ENCODE results near the gene CAB39L. TPM values are rescaled to one million over a fixed set of nuclear protein-coding genes. Genes with fewer than 3 reads are reported as not detected.

Gene CAB39L
- total RNA-seq, 1 donor, result 19.9 TPM

DNA sequence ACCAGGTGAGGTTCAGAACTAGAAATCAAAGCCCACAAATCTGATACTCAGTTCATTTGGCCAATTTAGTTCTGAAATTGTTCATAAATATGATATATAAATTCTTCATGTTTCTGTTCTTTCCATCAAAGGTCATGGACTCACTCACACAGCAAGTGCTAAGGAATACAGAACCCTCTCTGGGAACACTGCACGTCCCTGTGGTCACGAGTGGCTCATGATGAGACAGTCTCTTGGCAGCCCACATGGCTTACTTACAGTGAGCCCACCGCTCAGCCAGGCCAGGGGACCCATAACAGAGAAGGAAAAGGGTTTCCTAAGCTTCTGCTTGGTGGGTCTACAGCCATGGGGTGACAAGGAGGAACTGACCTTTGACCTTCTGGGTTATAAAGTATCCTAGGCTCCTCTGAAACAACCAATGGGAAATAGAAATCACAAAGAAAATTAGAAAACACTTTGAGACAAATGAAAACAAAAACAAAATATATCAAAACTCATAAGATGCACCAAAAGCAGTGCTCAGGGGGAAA is 128.8 kb downstream of the CAB39L start:
- no peak for DNase-seq (ENCODE audit: low read depth)

DNA sequence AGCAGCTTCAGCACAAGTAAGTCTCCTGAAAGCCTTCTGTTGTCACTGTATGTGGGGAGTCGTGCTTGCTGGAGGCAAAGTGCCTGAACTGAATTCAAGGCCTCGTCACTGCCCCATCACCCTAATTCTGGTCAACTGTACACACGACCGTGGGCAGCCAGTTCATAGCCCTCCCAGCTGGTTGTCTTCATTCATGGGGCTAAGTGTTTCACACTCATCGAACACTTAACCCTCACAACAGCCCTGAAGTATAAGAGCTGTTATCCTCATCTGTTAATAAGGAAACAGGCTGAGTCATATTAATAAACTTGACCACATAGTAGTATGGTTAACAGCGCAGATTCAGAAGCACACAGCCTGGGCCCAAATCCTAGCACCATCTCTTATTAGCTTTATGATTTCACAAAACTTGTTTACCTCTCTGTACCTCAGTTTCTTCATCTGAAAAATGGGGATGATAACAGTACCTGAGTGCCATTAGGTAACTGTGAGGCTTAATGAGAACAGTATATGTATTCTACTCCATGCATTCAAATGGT is 129.5 kb downstream of the CAB39L start:
- no peak for DNase-seq (ENCODE audit: low read depth)
- TF ChIP-seq, protein P1, sequence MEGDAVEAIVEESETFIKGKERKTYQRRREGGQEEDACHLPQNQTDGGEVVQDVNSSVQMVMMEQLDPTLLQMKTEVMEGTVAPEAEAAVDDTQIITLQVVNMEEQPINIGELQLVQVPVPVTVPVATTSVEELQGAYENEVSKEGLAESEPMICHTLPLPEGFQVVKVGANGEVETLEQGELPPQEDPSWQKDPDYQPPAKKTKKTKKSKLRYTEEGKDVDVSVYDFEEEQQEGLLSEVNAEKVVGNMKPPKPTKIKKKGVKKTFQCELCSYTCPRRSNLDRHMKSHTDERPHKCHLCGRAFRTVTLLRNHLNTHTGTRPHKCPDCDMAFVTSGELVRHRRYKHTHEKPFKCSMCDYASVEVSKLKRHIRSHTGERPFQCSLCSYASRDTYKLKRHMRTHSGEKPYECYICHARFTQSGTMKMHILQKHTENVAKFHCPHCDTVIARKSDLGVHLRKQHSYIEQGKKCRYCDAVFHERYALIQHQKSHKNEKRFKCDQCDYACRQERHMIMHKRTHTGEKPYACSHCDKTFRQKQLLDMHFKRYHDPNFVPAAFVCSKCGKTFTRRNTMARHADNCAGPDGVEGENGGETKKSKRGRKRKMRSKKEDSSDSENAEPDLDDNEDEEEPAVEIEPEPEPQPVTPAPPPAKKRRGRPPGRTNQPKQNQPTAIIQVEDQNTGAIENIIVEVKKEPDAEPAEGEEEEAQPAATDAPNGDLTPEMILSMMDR (IDR thresholded peaks at IDR 0.05; ENCODE audit: insufficient read depth, low read length), result no peak
- no peak overlapping the region for H3K4me3 ChIP-seq (ENCODE audit: low read depth, low read length)

More for the DNA sequence above, 128.8 kb downstream of the CAB39L start:
- TF ChIP-seq, protein P1 (IDR thresholded peaks at IDR 0.05; ENCODE audit: insufficient read depth, low read length), result no peak
- no peak overlapping the region for H3K4me3 ChIP-seq (ENCODE audit: low read depth, low read length)

DNA sequence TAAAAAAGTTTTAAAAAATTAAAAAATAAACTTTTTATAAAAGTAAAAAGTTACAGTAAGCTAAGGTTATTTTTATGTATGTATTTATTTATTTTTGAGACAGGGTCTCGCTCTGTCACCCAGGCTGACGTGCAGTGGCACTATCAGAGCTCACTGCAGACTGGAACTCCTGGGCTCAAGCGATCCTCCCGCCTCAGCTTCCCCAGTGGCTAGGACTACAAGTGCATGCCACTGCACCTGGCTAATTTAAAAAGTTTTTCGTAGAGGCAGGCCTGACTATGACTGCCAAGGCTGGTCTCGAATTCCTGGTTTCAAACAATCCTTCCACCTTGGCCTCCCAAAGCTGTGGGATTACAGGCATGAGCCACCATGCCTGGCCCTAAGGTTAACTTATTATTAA is 132.0 kb downstream of the CAB39L start:
- DNase-seq (ENCODE audit: low read depth), result no peak
- H3K4me3 ChIP-seq (ENCODE audit: low read depth, low read length), result no peak overlapping the region
- TF ChIP-seq, protein P1 (IDR thresholded peaks at IDR 0.05; ENCODE audit: insufficient read depth, low read length), result no peak

DNA sequence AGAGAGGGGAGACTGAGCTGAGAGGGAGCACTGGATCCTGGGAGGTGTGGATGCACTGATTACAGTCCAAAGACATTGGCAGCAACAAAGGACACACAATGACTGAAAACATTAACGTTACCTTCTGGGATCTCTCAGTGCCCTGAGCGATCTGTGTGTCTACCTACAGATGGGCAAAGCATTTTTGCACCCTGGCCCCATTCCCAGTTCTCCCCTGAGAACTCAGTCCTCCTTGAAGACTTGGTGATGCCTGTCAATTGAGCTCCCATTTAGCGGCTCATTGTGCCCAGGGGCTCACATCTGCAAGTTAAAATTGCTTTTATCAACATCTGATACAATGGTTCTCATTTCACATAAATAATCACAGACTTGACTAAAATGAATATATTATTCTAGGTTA is 133.6 kb downstream of the CAB39L start:
- no peak overlapping the region for H3K4me3 ChIP-seq (ENCODE audit: low read depth, low read length)
- no peak for DNase-seq (ENCODE audit: low read depth)
- TF ChIP-seq, protein P1 (IDR thresholded peaks at IDR 0.05; ENCODE audit: insufficient read depth, low read length), result no peak

DNA sequence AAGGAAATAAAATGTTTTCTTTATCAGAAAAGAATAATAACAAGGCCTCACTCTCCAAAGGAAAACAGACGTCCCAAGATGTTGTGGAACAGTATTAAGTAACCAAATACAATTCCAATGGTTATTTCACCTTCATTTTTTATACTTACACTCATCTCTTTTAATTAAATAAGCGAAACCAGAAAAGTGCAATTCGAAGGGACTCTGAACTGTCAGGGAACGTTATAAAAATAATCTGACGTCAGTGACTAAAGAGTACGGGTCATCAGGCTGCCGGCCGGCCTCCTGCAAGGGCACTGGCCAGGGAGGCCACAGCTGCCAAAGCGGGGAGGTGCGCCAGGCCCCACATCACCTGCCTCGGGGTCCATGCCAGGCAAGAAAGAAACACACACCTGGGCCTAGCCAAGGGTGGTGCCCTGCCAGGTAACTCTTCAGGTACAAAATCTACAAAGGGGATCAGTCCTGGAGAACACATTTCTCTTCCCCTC is 134.9 kb downstream of the CAB39L start:
- DNase-seq (ENCODE audit: low read depth), result peak; percentile 30
- TF ChIP-seq, protein P1 (IDR thresholded peaks at IDR 0.05; ENCODE audit: insufficient read depth, low read length), result no peak
- H3K4me3 ChIP-seq (ENCODE audit: low read depth, low read length), result no peak overlapping the region

DNA sequence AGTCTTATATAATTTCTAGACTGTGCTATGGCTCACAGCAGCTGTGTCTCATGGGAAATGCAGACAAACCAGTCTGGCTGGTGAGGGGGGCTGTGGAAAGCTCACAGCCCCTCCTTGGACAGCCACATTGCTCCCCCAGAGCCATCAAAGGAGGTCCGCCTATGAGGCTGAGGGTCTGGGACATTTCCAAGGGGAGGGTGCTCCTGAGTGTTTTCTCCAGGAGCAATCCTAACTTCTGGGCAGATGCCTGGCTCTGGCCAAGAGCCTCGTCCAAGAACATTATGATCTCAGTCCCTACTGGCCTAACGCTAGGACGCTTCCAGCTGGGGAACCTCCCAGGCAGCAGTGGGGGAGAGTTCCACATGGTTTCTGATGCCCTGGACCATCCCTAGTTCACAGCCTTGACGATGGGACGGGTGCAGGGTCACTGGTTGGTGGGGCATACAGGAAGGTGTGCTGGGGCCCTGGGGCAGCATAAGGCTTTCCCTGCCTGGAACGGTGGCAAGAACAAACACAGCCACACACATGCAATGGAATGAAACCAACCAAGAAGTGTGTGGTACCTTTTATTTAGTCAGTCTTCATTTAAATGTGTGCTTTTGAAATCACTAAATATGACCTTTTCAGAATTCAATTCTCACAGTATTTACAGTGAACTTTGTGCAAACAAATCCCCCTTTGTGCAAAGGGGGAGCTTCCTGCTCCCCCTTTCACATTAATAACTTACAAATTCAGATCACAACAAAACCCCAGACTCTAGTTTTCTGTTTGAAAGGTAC is 135.6 kb downstream of the CAB39L start:
- peak; percentile 87 for DNase-seq (ENCODE audit: low read depth)
- TF ChIP-seq, protein P1 (IDR thresholded peaks at IDR 0.05; ENCODE audit: insufficient read depth, low read length), result no peak
- peak overlapping the region; percentile 22 for H3K4me3 ChIP-seq (ENCODE audit: low read depth, low read length)

Measured in fibroblast of the aortic adventitia (primary cell).